ENCODE measurements around the gene VIL1.

The VIL1 gene

GRCh38 chr2:218406209-218406948 lies 12.5 kb upstream of the VIL1 start:
- no peak for TF ChIP-seq GATA1 (IDR thresholded peaks at IDR 0.05; ENCODE audit: low read depth, low read length)
- peak; percentile 57 for TF ChIP-seq POLR2A (IDR thresholded peaks at IDR 0.05; ENCODE audit: low read length)
- peak; percentile 96 to 98 for DNase-seq

- DNase-seq = peak; percentile 81 to 86
- TF ChIP-seq GATA1 (IDR thresholded peaks at IDR 0.05; ENCODE audit: low read depth, low read length) = no peak
- peak; percentile 89 for TF ChIP-seq POLR2A (IDR thresholded peaks at IDR 0.05; ENCODE audit: low read length)
Observed at GRCh38 chr2:218406949-218407618, 11.8 kb upstream of the VIL1 start.

GRCh38 chr2:218407717-218408116 lies 11.2 kb upstream of the VIL1 start:
- no peak for DNase-seq
- no peak for TF ChIP-seq POLR2A (IDR thresholded peaks at IDR 0.05; ENCODE audit: low read length)
- TF ChIP-seq GATA1 (IDR thresholded peaks at IDR 0.05; ENCODE audit: low read depth, low read length) = no peak

GRCh38 chr2:218418321-218418716 lies 604 bp upstream of the VIL1 start:
- DNase-seq = no peak
- TF ChIP-seq GATA1 (IDR thresholded peaks at IDR 0.05; ENCODE audit: low read depth, low read length) (no peak), POLR2A (IDR thresholded peaks at IDR 0.05; ENCODE audit: low read length) (no peak)

- DNase-seq = no peak
- TF ChIP-seq POLR2A (IDR thresholded peaks at IDR 0.05; ENCODE audit: low read length) (no peak), GATA1 (IDR thresholded peaks at IDR 0.05; ENCODE audit: low read depth, low read length) (no peak)
Observed at GRCh38 chr2:218419630-218420216, 800 bp downstream of the VIL1 start.

- DNase-seq = no peak
- no peak for TF ChIP-seq POLR2A (IDR thresholded peaks at IDR 0.05; ENCODE audit: low read length)
- TF ChIP-seq GATA1 (IDR thresholded peaks at IDR 0.05; ENCODE audit: low read depth, low read length) = no peak
Observed at GRCh38 chr2:218421027-218421426, 2.1 kb downstream of the VIL1 start.

GRCh38 chr2:218422403-218423086 lies 3.6 kb downstream of the VIL1 start:
- peak; percentile 85 to 86 for DNase-seq
- TF ChIP-seq GATA1 (IDR thresholded peaks at IDR 0.05; ENCODE audit: low read depth, low read length) (no peak), POLR2A (IDR thresholded peaks at IDR 0.05; ENCODE audit: low read length) (peak; percentile 72)

GRCh38 chr2:218423584-218423983 lies 4.7 kb downstream of the VIL1 start:
- DNase-seq = no peak
- no peak for TF ChIP-seq GATA1 (IDR thresholded peaks at IDR 0.05; ENCODE audit: low read depth, low read length)

- DNase-seq = no peak
- no peak for TF ChIP-seq POLR2A (IDR thresholded peaks at IDR 0.05; ENCODE audit: low read length)
- TF ChIP-seq GATA1 (IDR thresholded peaks at IDR 0.05; ENCODE audit: low read depth, low read length) = no peak
Observed at GRCh38 chr2:218425531-218425930, 6.6 kb downstream of the VIL1 start.

GRCh38 chr2:218427741-218428140 lies 8.8 kb downstream of the VIL1 start:
- TF ChIP-seq GATA1 (IDR thresholded peaks at IDR 0.05; ENCODE audit: low read depth, low read length) (no peak), POLR2A (IDR thresholded peaks at IDR 0.05; ENCODE audit: low read length) (no peak)

GRCh38 chr2:218428846-218429558 lies 10.1 kb downstream of the VIL1 start:
- no peak for TF ChIP-seq GATA1 (IDR thresholded peaks at IDR 0.05; ENCODE audit: low read depth, low read length)
- no peak for TF ChIP-seq POLR2A (IDR thresholded peaks at IDR 0.05; ENCODE audit: low read length)
- DNase-seq = no peak

More at GRCh38 chr2:218427741-218428140, 8.8 kb downstream of the VIL1 start:
- no peak for DNase-seq

- DNase-seq = peak; percentile 36 to 46
- TF ChIP-seq GATA1 (IDR thresholded peaks at IDR 0.05; ENCODE audit: low read depth, low read length) (no peak), POLR2A (IDR thresholded peaks at IDR 0.05; ENCODE audit: low read length) (no peak)
Observed at GRCh38 chr2:218429911-218430692, 11.2 kb downstream of the VIL1 start.

GRCh38 chr2:218430721-218431120 lies 11.8 kb downstream of the VIL1 start:
- DNase-seq = no peak
- TF ChIP-seq POLR2A (IDR thresholded peaks at IDR 0.05; ENCODE audit: low read length) (no peak), GATA1 (IDR thresholded peaks at IDR 0.05; ENCODE audit: low read depth, low read length) (no peak)
